GM23338 (cell line): ENCODE data around the gene NCKAP5. TPM values are rescaled to one million over a fixed set of nuclear protein-coding genes. Genes with fewer than 3 reads are reported as not detected.

ENCODE experiments used
- ATAC-seq: fragments of 200-7000 bp; cut with Tn5 transposase; 3 replicates; pipeline ENCODE4 v1.9.1; 2020
- DNase-seq: peaks from one replicate; pipeline ENCODE4 v3.0.0-alpha.2; 2015; ENCODE audit warnings: low spot score
- H2AFZ ChIP-seq: fragments of 200-600 bp; sonication (generic); 2 replicates; pipeline ENCODE4 v1.8.0; 2016; ENCODE audit warnings: antibody characterized with exemption, mild to moderate bottlenecking, moderate library complexity
- H3F3A ChIP-seq: fragments of 200-600 bp; sonication (generic); replicated peaks from 2 replicates; pipeline ENCODE4 v1.8.0; 2017; ENCODE audit warnings: antibody characterized with exemption, mixed run types, low read depth
- H3K27ac ChIP-seq: fragments of 200-600 bp; sonication (generic); 2 replicates; pipeline ENCODE4 v1.6.1; 2016; ENCODE audit warnings: low read depth
- H3K27me3 ChIP-seq: fragments of 200-600 bp; sonication (generic); 2 replicates; pipeline ENCODE4 v1.8.0; 2016; ENCODE audit warnings: mild to moderate bottlenecking, mixed run types, moderate library complexity; ENCODE audit not compliant: insufficient read depth
- H3K36me3 ChIP-seq: fragments of 200-600 bp; sonication (generic); 2 replicates; pipeline ENCODE4 v1.8.0; 2016; ENCODE audit warnings: mild to moderate bottlenecking; ENCODE audit not compliant: insufficient read depth
- H3K4me1 ChIP-seq: fragments of 200-600 bp; sonication (generic); 2 replicates; pipeline ENCODE4 v1.8.0; 2016; ENCODE audit warnings: mild to moderate bottlenecking, moderate library complexity; ENCODE audit not compliant: insufficient read depth
- H3K4me2 ChIP-seq: fragments of 200-600 bp; sonication (generic); 2 replicates; pipeline ENCODE4 v1.7.1; 2017; ENCODE audit warnings: mixed run types
- H3K4me3 ChIP-seq: fragments of 200-600 bp; sonication (generic); 2 replicates; pipeline ENCODE4 v1.6.1; 2016; ENCODE audit warnings: mixed run types
- H3K79me2 ChIP-seq: fragments of 200-600 bp; sonication (generic); replicated peaks from 2 replicates; pipeline ENCODE4 v1.8.0; 2017; ENCODE audit warnings: mild to moderate bottlenecking; ENCODE audit not compliant: insufficient read depth
- H3K9me2 ChIP-seq: fragments of 200-600 bp; sonication (generic); 2 replicates; pipeline ENCODE4 v1.8.0; 2017; ENCODE audit not compliant: insufficient read depth
- H4K20me1 ChIP-seq: fragments of 200-600 bp; sonication (generic); replicated peaks from 2 replicates; pipeline ENCODE4 v1.8.0; 2017; ENCODE audit warnings: mild to moderate bottlenecking; ENCODE audit not compliant: insufficient read depth
- H3K27ac Mint-ChIP-seq: 2 replicates; pipeline ENCODE4 v1.8.0; 2020; ENCODE audit warnings: inconsistent platforms, mild to moderate bottlenecking, moderate library complexity, mixed read lengths
- H3K27me3 Mint-ChIP-seq: 3 replicates; pipeline ENCODE4 v1.8.0; 2022; ENCODE audit warnings: low read depth, mild to moderate bottlenecking, moderate library complexity, mixed read lengths, inconsistent platforms; ENCODE audit not compliant: insufficient read depth, poor library complexity
- H3K36me3 Mint-ChIP-seq: 3 replicates; pipeline ENCODE4 v1.8.0; 2021; ENCODE audit warnings: low read depth, mild to moderate bottlenecking, inconsistent platforms, moderate library complexity, mixed read lengths
- H3K4me1 Mint-ChIP-seq: 3 replicates; pipeline ENCODE4 v1.8.0; 2020; ENCODE audit warnings: mild to moderate bottlenecking, inconsistent platforms, mixed read lengths
- H3K4me3 Mint-ChIP-seq: 3 replicates; pipeline ENCODE4 v1.8.0; 2021; ENCODE audit warnings: moderate library complexity, mild to moderate bottlenecking, inconsistent platforms, mixed read lengths
- H3K9me3 Mint-ChIP-seq: 3 replicates; pipeline ENCODE4 v1.8.0; 2020; ENCODE audit warnings: moderate library complexity, mild to moderate bottlenecking, inconsistent platforms, mixed read lengths
- CREB1 ChIP-seq: fragments of 250-450 bp; sonication (Bioruptor Pico); IDR thresholded peaks from 2 replicates; pipeline ENCODE4 v1.5.0; 2020; ENCODE audit warnings: low read depth, mild to moderate bottlenecking, moderate library complexity
- EZH2 ChIP-seq: fragments of 200-600 bp; sonication (generic); IDR thresholded peaks from one replicate; pipeline ENCODE4 v1.8.0; 2017; ENCODE audit warnings: antibody characterized with exemption, mild to moderate bottlenecking, low read depth; ENCODE audit not compliant: unreplicated experiment
- EZH2phosphoT487 ChIP-seq: fragments of 200-600 bp; sonication (generic); IDR thresholded peaks from one replicate; pipeline ENCODE4 v1.8.1; 2018; ENCODE audit warnings: antibody characterized with exemption; ENCODE audit not compliant: unreplicated experiment
- JUNB ChIP-seq: IDR thresholded peaks from one replicate; pipeline ENCODE4 v1.6.1; 2016; ENCODE audit warnings: antibody characterized with exemption; ENCODE audit not compliant: unreplicated experiment
- NANOG ChIP-seq: IDR thresholded peaks from 2 replicates; pipeline ENCODE4 v1.6.1; 2016; ENCODE audit warnings: antibody characterized with exemption, borderline replicate concordance
- POLR2AphosphoS5 ChIP-seq: IDR thresholded peaks from 2 replicates; pipeline ENCODE4 v1.6.1; 2016; ENCODE audit warnings: antibody characterized with exemption, low read depth
- STAT1 ChIP-seq: IDR thresholded peaks from one replicate; pipeline ENCODE4 v1.6.1; 2016; ENCODE audit warnings: antibody characterized with exemption; ENCODE audit not compliant: unreplicated experiment
- ZNF114 ChIP-seq: fragments of 250-450 bp; sonication (Bioruptor Pico); IDR thresholded peaks from 2 replicates; pipeline ENCODE4 v1.5.0; 2020; ENCODE audit warnings: mild to moderate bottlenecking, moderate library complexity
- ZNF331 ChIP-seq: fragments of 250-450 bp; sonication (Bioruptor Pico); IDR thresholded peaks from 2 replicates; pipeline ENCODE4 v1.5.0; 2020; ENCODE audit warnings: low read depth, mild to moderate bottlenecking, moderate library complexity
- polyA plus RNA-seq: library from polyadenylated mRNA; unstranded; fragments of >200 nt; fragmentation: Nextera tagmentation; extraction: Ambion mirVana; gene quantifications from 2 replicates; pipeline ENCODE4 v1.2.1, GENCODE V29; 2016
- total RNA-seq: library from RNA; depleted of rRNA; stranded (reverse); fragments of >200 nt; shearing (Covaris generic); gene quantifications from 2 replicates; pipeline ENCODE4 v1.2.3, GENCODE V29; 2014
- TF ChIP-seq, protein P1 (sequence below): IDR thresholded peaks from 2 replicates; pipeline ENCODE4 v1.6.1; 2016; ENCODE audit warnings: antibody characterized with exemption
- TF ChIP-seq, protein P2 (sequence below): fragments of 250-450 bp; sonication (Bioruptor Pico); IDR thresholded peaks from 2 replicates; pipeline ENCODE4 v1.5.0; 2020; ENCODE audit warnings: mild to moderate bottlenecking, moderate library complexity
- TF ChIP-seq, protein P3 (sequence below), 2 experiments: fragments of 200-600 bp in 1 of 2; sonication (generic) in 1 of 2; conservative IDR thresholded peaks; 2 replicates each; pipeline versions ENCODE4 v1.5.1 to v1.6.1; 2016 to 2017; ENCODE audit warnings: antibody characterized with exemption in 2 of 2, low read depth in 2 of 2, mild to moderate bottlenecking in 2 of 2, moderate library complexity in 1 of 2
- TF ChIP-seq, protein P4 (sequence below): IDR thresholded peaks from one replicate; pipeline ENCODE4 v1.6.1; 2018; ENCODE audit warnings: antibody characterized with exemption; ENCODE audit not compliant: unreplicated experiment

The NCKAP5 gene
- total and polyA plus RNA-seq, 2 experiments from 2014 or later = 0.34 to 0.73 TPM

DNA sequence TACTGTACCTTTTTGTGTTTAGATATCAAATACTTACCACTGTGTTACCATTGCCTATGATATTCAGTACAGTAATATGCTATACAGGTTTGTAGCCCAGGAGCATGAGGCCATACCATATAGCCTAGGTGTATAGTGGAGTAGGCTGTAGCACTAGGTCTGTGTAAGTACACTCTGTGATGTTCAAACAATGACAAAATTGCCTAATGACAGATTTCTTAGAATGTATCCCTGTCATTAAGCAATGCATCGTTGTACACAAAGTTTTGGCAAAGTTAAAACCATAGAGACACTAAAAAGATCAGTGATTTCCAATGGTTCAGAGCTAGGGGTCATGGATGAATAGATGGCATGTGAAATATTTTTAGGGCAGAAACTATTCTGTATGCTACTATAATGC lies 415.5 kb downstream of the NCKAP5 start:
- no peaks in the 10 kb centered on the region for H4K20me1 ChIP-seq
- Mint-ChIP-seq H3K4me3 (no peak overlapping the region), H3K27ac (no peak overlapping the region), H3K27me3 (no peaks in the 10 kb centered on the region), H3K9me3 (peaks cover 18% of the 10 kb centered on the region), H3K4me1 (peaks cover 4% of the 10 kb centered on the region), H3K36me3 (peaks cover 6% of the 10 kb centered on the region; the same call in 2 of the 3 replicates)
- no peaks in the 10 kb centered on the region for H3K27me3 ChIP-seq
- H2AFZ ChIP-seq = no peak overlapping the region
- peaks cover 7% of the 10 kb centered on the region; the same call in 1 of the 2 replicates for H3K9me2 ChIP-seq
- no peaks in the 10 kb centered on the region for H3K79me2 ChIP-seq
- H3K36me3 ChIP-seq = no peaks in the 10 kb centered on the region
- H3F3A ChIP-seq = no peaks in the 10 kb centered on the region
- no peak for DNase-seq
- H3K4me3 ChIP-seq = no peak overlapping the region
- TF ChIP-seq EZH2 (no peak), JUNB (no peak), ZNF331 (CRISPR knock-in tag) (no peak), STAT1 (no peak), POLR2AphosphoS5 (no peak), CREB1 (no peak), EZH2phosphoT487 (no peak), NANOG (no peak), ZNF114 (no peak)
- TF ChIP-seq, protein P1, sequence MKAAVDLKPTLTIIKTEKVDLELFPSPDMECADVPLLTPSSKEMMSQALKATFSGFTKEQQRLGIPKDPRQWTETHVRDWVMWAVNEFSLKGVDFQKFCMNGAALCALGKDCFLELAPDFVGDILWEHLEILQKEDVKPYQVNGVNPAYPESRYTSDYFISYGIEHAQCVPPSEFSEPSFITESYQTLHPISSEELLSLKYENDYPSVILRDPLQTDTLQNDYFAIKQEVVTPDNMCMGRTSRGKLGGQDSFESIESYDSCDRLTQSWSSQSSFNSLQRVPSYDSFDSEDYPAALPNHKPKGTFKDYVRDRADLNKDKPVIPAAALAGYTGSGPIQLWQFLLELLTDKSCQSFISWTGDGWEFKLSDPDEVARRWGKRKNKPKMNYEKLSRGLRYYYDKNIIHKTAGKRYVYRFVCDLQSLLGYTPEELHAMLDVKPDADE = no peak
- TF ChIP-seq, protein P2, sequence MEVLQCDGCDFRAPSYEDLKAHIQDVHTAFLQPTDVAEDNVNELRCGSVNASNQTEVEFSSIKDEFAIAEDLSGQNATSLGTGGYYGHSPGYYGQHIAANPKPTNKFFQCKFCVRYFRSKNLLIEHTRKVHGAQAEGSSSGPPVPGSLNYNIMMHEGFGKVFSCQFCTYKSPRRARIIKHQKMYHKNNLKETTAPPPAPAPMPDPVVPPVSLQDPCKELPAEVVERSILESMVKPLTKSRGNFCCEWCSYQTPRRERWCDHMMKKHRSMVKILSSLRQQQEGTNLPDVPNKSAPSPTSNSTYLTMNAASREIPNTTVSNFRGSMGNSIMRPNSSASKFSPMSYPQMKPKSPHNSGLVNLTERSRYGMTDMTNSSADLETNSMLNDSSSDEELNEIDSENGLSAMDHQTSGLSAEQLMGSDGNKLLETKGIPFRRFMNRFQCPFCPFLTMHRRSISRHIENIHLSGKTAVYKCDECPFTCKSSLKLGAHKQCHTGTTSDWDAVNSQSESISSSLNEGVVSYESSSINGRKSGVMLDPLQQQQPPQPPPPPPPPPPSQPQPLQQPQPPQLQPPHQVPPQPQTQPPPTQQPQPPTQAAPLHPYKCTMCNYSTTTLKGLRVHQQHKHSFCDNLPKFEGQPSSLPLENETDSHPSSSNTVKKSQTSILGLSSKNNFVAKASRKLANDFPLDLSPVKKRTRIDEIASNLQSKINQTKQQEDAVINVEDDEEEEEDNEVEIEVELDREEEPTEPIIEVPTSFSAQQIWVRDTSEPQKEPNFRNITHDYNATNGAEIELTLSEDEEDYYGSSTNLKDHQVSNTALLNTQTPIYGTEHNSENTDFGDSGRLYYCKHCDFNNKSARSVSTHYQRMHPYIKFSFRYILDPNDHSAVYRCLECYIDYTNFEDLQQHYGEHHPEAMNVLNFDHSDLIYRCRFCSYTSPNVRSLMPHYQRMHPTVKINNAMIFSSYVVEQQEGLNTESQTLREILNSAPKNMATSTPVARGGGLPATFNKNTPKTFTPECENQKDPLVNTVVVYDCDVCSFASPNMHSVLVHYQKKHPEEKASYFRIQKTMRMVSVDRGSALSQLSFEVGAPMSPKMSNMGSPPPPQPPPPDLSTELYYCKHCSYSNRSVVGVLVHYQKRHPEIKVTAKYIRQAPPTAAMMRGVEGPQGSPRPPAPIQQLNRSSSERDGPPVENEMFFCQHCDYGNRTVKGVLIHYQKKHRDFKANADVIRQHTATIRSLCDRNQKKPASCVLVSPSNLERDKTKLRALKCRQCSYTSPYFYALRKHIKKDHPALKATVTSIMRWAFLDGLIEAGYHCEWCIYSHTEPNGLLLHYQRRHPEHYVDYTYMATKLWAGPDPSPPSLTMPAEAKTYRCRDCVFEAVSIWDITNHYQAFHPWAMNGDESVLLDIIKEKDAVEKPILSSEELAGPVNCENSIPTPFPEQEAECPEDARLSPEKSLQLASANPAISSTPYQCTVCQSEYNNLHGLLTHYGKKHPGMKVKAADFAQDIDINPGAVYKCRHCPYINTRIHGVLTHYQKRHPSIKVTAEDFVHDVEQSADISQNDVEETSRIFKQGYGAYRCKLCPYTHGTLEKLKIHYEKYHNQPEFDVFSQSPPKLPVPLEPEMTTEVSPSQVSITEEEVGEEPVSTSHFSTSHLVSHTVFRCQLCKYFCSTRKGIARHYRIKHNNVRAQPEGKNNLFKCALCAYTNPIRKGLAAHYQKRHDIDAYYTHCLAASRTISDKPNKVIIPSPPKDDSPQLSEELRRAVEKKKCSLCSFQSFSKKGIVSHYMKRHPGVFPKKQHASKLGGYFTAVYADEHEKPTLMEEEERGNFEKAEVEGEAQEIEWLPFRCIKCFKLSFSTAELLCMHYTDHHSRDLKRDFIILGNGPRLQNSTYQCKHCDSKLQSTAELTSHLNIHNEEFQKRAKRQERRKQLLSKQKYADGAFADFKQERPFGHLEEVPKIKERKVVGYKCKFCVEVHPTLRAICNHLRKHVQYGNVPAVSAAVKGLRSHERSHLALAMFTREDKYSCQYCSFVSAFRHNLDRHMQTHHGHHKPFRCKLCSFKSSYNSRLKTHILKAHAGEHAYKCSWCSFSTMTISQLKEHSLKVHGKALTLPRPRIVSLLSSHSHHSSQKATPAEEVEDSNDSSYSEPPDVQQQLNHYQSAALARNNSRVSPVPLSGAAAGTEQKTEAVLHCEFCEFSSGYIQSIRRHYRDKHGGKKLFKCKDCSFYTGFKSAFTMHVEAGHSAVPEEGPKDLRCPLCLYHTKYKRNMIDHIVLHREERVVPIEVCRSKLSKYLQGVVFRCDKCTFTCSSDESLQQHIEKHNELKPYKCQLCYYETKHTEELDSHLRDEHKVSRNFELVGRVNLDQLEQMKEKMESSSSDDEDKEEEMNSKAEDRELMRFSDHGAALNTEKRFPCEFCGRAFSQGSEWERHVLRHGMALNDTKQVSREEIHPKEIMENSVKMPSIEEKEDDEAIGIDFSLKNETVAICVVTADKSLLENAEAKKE (CRISPR knock-in tag) = no peak
- TF ChIP-seq, protein P3, sequence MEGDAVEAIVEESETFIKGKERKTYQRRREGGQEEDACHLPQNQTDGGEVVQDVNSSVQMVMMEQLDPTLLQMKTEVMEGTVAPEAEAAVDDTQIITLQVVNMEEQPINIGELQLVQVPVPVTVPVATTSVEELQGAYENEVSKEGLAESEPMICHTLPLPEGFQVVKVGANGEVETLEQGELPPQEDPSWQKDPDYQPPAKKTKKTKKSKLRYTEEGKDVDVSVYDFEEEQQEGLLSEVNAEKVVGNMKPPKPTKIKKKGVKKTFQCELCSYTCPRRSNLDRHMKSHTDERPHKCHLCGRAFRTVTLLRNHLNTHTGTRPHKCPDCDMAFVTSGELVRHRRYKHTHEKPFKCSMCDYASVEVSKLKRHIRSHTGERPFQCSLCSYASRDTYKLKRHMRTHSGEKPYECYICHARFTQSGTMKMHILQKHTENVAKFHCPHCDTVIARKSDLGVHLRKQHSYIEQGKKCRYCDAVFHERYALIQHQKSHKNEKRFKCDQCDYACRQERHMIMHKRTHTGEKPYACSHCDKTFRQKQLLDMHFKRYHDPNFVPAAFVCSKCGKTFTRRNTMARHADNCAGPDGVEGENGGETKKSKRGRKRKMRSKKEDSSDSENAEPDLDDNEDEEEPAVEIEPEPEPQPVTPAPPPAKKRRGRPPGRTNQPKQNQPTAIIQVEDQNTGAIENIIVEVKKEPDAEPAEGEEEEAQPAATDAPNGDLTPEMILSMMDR (conservative IDR thresholded peaks at IDR 0.05; ENCODE audit: low read depth in 2 of 2) = no peak
- TF ChIP-seq, protein P4, sequence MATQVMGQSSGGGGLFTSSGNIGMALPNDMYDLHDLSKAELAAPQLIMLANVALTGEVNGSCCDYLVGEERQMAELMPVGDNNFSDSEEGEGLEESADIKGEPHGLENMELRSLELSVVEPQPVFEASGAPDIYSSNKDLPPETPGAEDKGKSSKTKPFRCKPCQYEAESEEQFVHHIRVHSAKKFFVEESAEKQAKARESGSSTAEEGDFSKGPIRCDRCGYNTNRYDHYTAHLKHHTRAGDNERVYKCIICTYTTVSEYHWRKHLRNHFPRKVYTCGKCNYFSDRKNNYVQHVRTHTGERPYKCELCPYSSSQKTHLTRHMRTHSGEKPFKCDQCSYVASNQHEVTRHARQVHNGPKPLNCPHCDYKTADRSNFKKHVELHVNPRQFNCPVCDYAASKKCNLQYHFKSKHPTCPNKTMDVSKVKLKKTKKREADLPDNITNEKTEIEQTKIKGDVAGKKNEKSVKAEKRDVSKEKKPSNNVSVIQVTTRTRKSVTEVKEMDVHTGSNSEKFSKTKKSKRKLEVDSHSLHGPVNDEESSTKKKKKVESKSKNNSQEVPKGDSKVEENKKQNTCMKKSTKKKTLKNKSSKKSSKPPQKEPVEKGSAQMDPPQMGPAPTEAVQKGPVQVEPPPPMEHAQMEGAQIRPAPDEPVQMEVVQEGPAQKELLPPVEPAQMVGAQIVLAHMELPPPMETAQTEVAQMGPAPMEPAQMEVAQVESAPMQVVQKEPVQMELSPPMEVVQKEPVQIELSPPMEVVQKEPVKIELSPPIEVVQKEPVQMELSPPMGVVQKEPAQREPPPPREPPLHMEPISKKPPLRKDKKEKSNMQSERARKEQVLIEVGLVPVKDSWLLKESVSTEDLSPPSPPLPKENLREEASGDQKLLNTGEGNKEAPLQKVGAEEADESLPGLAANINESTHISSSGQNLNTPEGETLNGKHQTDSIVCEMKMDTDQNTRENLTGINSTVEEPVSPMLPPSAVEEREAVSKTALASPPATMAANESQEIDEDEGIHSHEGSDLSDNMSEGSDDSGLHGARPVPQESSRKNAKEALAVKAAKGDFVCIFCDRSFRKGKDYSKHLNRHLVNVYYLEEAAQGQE = no peak
- no peak overlapping the region for H3K27ac ChIP-seq
- ATAC-seq = no peak
- H3K4me2 ChIP-seq = no peak overlapping the region
- no peaks in the 10 kb centered on the region for H3K4me1 ChIP-seq
